H1 (cell line): Measurements from ENCODE around the gene TRAF3IP1. TPM values are rescaled to one million over a fixed set of nuclear protein-coding genes. Genes with fewer than 3 reads are reported as not detected.
A peak's percentile ranks its signal among the peaks of the same experiment; 100 is the strongest.

ENCODE experiments used
- CTCF ChIA-PET: fragments of 300-600 bp; sonication (Branson Sonifier 250); formaldehyde crosslinking; loops from one replicate; lab custom pipeline; 2021; ENCODE audit not compliant: partially characterized antibody; lab: Charles Lee
- POLR2A ChIA-PET: fragments of 300-600 bp; sonication (Branson Sonifier 250); formaldehyde crosslinking; loops from one replicate; lab custom pipeline; 2021; ENCODE audit warnings: inconsistent platforms; ENCODE audit not compliant: partially characterized antibody; lab: Charles Lee
- DNase-seq, 2 experiments: peaks; one replicate each; pipeline versions ENCODE4 v3.0.0 to v3.0.0-alpha.2; 2010 to 2022; ENCODE audit warnings: low spot score in 2 of 2, low read depth in 1 of 2, mixed read lengths in 1 of 2
- FAIRE-seq: peaks from 2 replicates; lab custom pipeline; 2011; peaks lifted over from hg19 to GRCh38; lab: Jason Lieb, UNC
- H2AFZ ChIP-seq: 2 replicates; pipeline ENCODE4 v1.8.1; 2012; ENCODE audit warnings: low read length, inconsistent platforms
- H2AK5ac ChIP-seq: 2 replicates; pipeline ENCODE4 v1.6.1; 2013; ENCODE audit warnings: low read depth, low read length
- H2BK120ac ChIP-seq: replicated peaks from 2 replicates; pipeline ENCODE3; 2013; ENCODE audit warnings: low read depth, low read length, inconsistent platforms
- H2BK12ac ChIP-seq: 2 replicates; pipeline ENCODE4 v1.6.1; 2013; ENCODE audit warnings: low read depth, low read length
- H2BK15ac ChIP-seq: 2 replicates; pipeline ENCODE4 v1.6.1; 2013; ENCODE audit warnings: low read length
- H2BK20ac ChIP-seq: 2 replicates; pipeline ENCODE4 v1.6.1; 2013; ENCODE audit warnings: low read length
- H2BK5ac ChIP-seq: 2 replicates; pipeline ENCODE4 v1.6.1; 2013; ENCODE audit warnings: low read depth, low read length
- H3K14ac ChIP-seq: 2 replicates; pipeline ENCODE4 v1.6.1; 2013; ENCODE audit warnings: inconsistent platforms; ENCODE audit not compliant: insufficient read length
- H3K18ac ChIP-seq: 2 replicates; pipeline ENCODE4 v1.6.1; 2013; ENCODE audit warnings: low read length; ENCODE audit errors: extremely low read depth
- H3K23ac ChIP-seq: 2 replicates; pipeline ENCODE4 v1.6.1; 2013; ENCODE audit warnings: inconsistent platforms; ENCODE audit not compliant: insufficient read length
- H3K23me2 ChIP-seq: 2 replicates; pipeline ENCODE4 v1.6.1; 2013; ENCODE audit warnings: low read depth, low read length
- H3K27ac ChIP-seq: 2 replicates; pipeline ENCODE4 v1.6.1; 2011; ENCODE audit warnings: low read depth, low read length, inconsistent platforms
- H3K27me3 ChIP-seq, 4 experiments: replicated peaks in 1 of 4; 1 replicate in 1 of 4; 2 replicates in 3 of 4; pipeline versions ENCODE4 v1.6.1 to v1.8.1; 2011 to 2013; ENCODE audit warnings: low read length in 3 of 4, mild to moderate bottlenecking in 3 of 4, inconsistent platforms in 2 of 4, mixed read lengths in 2 of 4, moderate library complexity in 1 of 4; ENCODE audit not compliant: control insufficient read depth in 3 of 4, insufficient read depth in 3 of 4; ENCODE audit errors: extremely low read depth in 1 of 4
- H3K36me3 ChIP-seq, 4 experiments: 2 replicates each; pipeline versions ENCODE4 v1.6.1 to v1.8.1; 2011 to 2013; ENCODE audit warnings: mild to moderate bottlenecking in 4 of 4, low read length in 3 of 4, moderate library complexity in 2 of 4, control low read depth in 1 of 4, inconsistent platforms in 1 of 4; ENCODE audit not compliant: insufficient read depth in 4 of 4, control insufficient read depth in 2 of 4
- H3K4ac ChIP-seq: replicated peaks from 2 replicates; pipeline ENCODE3; 2013; ENCODE audit warnings: low read length, low read depth, mixed read lengths, inconsistent platforms; ENCODE audit not compliant: insufficient read length
- H3K4me1 ChIP-seq, 4 experiments: replicated peaks in 1 of 4; 1 replicate in 1 of 4; 2 replicates in 3 of 4; pipeline versions ENCODE4 v1.6.1 to v1.8.1; 2011 to 2013; ENCODE audit warnings: low read length in 3 of 4, inconsistent platforms in 2 of 4, mixed read lengths in 1 of 4; ENCODE audit not compliant: insufficient read depth in 4 of 4, control insufficient read depth in 3 of 4
- H3K4me2 ChIP-seq, 2 experiments: 2 replicates each; pipeline versions ENCODE4 v1.6.1 to v1.8.1; 2011 to 2013; ENCODE audit warnings: low read depth in 2 of 2, low read length in 2 of 2, control low read depth in 1 of 2, inconsistent platforms in 1 of 2, mild to moderate bottlenecking in 1 of 2; ENCODE audit not compliant: insufficient read depth in 1 of 2
- H3K4me3 ChIP-seq, 4 experiments: fragments of 200-600, 300-600 bp in 1 of 4; sonication (generic), shearing (Covaris generic), sonication (Bioruptor Twin) in 1 of 4; 2 replicates each; pipeline versions ENCODE4 v1.5.1 to v1.8.1; 2011 to 2016; ENCODE audit warnings: low read length in 4 of 4, low read depth in 3 of 4, control low read depth in 2 of 4, inconsistent platforms in 2 of 4, mild to moderate bottlenecking in 2 of 4, mixed read lengths in 1 of 4, moderate library complexity in 1 of 4; ENCODE audit not compliant: insufficient read depth in 2 of 4; ENCODE audit errors: extremely low read depth in 1 of 4
- H3K56ac ChIP-seq: replicated peaks from 2 replicates; pipeline ENCODE3; 2013; ENCODE audit warnings: low read depth, mild to moderate bottlenecking, mixed read lengths, low read length, inconsistent platforms; ENCODE audit not compliant: insufficient read length
- H3K79me1 ChIP-seq: 2 replicates; pipeline ENCODE4 v1.6.1; 2013; ENCODE audit warnings: low read depth, low read length, control low read depth
- H3K79me2 ChIP-seq, 2 experiments: 2 replicates each; pipeline versions ENCODE4 v1.6.1 to v1.8.1; 2012 to 2013; ENCODE audit warnings: low read length in 2 of 2, mild to moderate bottlenecking in 2 of 2, inconsistent platforms in 1 of 2; ENCODE audit not compliant: insufficient read depth in 2 of 2, control insufficient read depth in 1 of 2
- H3K9ac ChIP-seq, 4 experiments: replicated peaks in 1 of 4; 1 replicate in 1 of 4; 2 replicates in 3 of 4; pipeline versions ENCODE4 v1.6.1 to v1.8.1; 2011 to 2013; ENCODE audit warnings: low read depth in 3 of 4, low read length in 3 of 4, control low read depth in 2 of 4, mild to moderate bottlenecking in 2 of 4, moderate library complexity in 2 of 4, inconsistent platforms in 1 of 4; ENCODE audit errors: extremely low read depth in 1 of 4
- H3K9me3 ChIP-seq, 2 experiments: 2 replicates each; pipeline versions ENCODE4 v1.6.1 to v1.8.1; 2012 to 2013; ENCODE audit warnings: mild to moderate bottlenecking in 2 of 2, moderate library complexity in 2 of 2, control low read depth in 1 of 2, inconsistent platforms in 1 of 2, low read depth in 1 of 2, low read length in 1 of 2, mixed read lengths in 1 of 2; ENCODE audit not compliant: insufficient read depth in 2 of 2
- H4K20me1 ChIP-seq, 2 experiments: replicated peaks in 1 of 2; 2 replicates each; pipeline versions ENCODE3 to v1.8.1; 2011 to 2013; ENCODE audit warnings: inconsistent platforms in 2 of 2, low read length in 2 of 2, mild to moderate bottlenecking in 1 of 2; ENCODE audit not compliant: insufficient read depth in 2 of 2, control insufficient read depth in 1 of 2
- H4K5ac ChIP-seq: 2 replicates; pipeline ENCODE4 v1.6.1; 2013; ENCODE audit warnings: low read length, low read depth, mixed read lengths, inconsistent platforms; ENCODE audit not compliant: insufficient read length
- H4K8ac ChIP-seq: 2 replicates; pipeline ENCODE4 v1.8.0; 2013; ENCODE audit warnings: mild to moderate bottlenecking, moderate library complexity, low read length, inconsistent platforms; ENCODE audit not compliant: insufficient read depth; ENCODE audit errors: extremely low read depth
- H4K91ac ChIP-seq: replicated peaks from 2 replicates; pipeline ENCODE3; 2013; ENCODE audit warnings: low read length, mixed read lengths, inconsistent platforms; ENCODE audit not compliant: insufficient read length
- BCL11A ChIP-seq, 2 experiments: IDR thresholded peaks; one replicate each; pipeline ENCODE4 v1.6.1; 2011; ENCODE audit warnings: low read depth in 2 of 2, low read length in 2 of 2, mild to moderate bottlenecking in 2 of 2
- BRCA1 ChIP-seq: IDR thresholded peaks from 2 replicates; pipeline ENCODE4 v1.6.1; 2012; ENCODE audit warnings: low read depth, low read length, improper control_type of control experiment
- CHD1 ChIP-seq: IDR thresholded peaks from 2 replicates; pipeline ENCODE4 v1.6.1; 2012; ENCODE audit warnings: low read depth, low read length, improper control_type of control experiment
- EGR1 ChIP-seq: IDR thresholded peaks from 2 replicates; pipeline ENCODE4 v1.6.1; 2011; ENCODE audit warnings: low read depth, low read length, borderline replicate concordance
- HDAC2 ChIP-seq, 2 experiments: fragments of 300-600 bp in 1 of 2; sonication (generic) in 1 of 2; IDR thresholded peaks; 2 replicates each; pipeline ENCODE4 v1.6.1; 2011 to 2012; ENCODE audit warnings: low read depth in 2 of 2, low read length in 2 of 2, mild to moderate bottlenecking in 2 of 2, moderate library complexity in 2 of 2, borderline replicate concordance in 1 of 2, inconsistent platforms in 1 of 2
- HDAC6 ChIP-seq: IDR thresholded peaks from one replicate; pipeline ENCODE4 v1.7.1; 2012; ENCODE audit warnings: low read depth, mild to moderate bottlenecking, inconsistent platforms, low read length, moderate library complexity
- KDM1A ChIP-seq: fragments of 200-600, 300-600 bp; sonication (generic); IDR thresholded peaks from 2 replicates; pipeline ENCODE4 v1.7.1; 2016; ENCODE audit warnings: mild to moderate bottlenecking, low read length, borderline replicate concordance
- KDM4A ChIP-seq: IDR thresholded peaks from one replicate; pipeline ENCODE4 v1.7.1; 2012; ENCODE audit warnings: low read depth, mild to moderate bottlenecking, moderate library complexity, low read length, inconsistent platforms; ENCODE audit not compliant: severe bottlenecking
- POU5F1 ChIP-seq: IDR thresholded peaks from 2 replicates; pipeline ENCODE4 v1.6.1; 2011; ENCODE audit warnings: low read depth, mild to moderate bottlenecking, low read length, moderate library complexity
- RAD21 ChIP-seq, 2 experiments: IDR thresholded peaks in 1 of 2; conservative IDR thresholded peaks in 1 of 2; 2 replicates each; pipeline ENCODE4 v1.6.1; 2011; ENCODE audit warnings: low read depth in 2 of 2, low read length in 2 of 2, improper control_type of control experiment in 1 of 2, inconsistent platforms in 1 of 2, mild to moderate bottlenecking in 1 of 2, moderate library complexity in 1 of 2
- RFX5 ChIP-seq: IDR thresholded peaks from 2 replicates; pipeline ENCODE4 v1.6.1; 2011; ENCODE audit warnings: low read depth, low read length, improper control_type of control experiment, borderline replicate concordance
- SAP30 ChIP-seq: fragments of 300-600 bp; sonication (generic); IDR thresholded peaks from 2 replicates; pipeline ENCODE4 v1.7.1; 2012; ENCODE audit warnings: low read length, moderate library complexity, mild to moderate bottlenecking, inconsistent platforms; ENCODE audit not compliant: insufficient read depth, insufficient replicate concordance
- TBP ChIP-seq: IDR thresholded peaks from 2 replicates; pipeline ENCODE4 v1.6.1; 2011; ENCODE audit warnings: low read depth, low read length, improper control_type of control experiment
- TEAD4 ChIP-seq: IDR thresholded peaks from 2 replicates; pipeline ENCODE4 v1.6.1; 2012; ENCODE audit warnings: low read depth, low read length, inconsistent platforms, mixed read lengths
- WGBS, 2 experiments: shearing (Covaris generic) in 1 of 2; methylation state at CpG; one replicate each; pipeline versions ENCODE4 v1.1.6 to v1.1.7; 2013 to 2015; ENCODE audit warnings: low lambda C conversion rate in 2 of 2, mixed read lengths in 2 of 2, inconsistent platforms in 1 of 2, low coverage in 1 of 2, missing lambda C conversion rate in 1 of 2; ENCODE audit not compliant: insufficient replicate concordance in 2 of 2, insufficient coverage in 1 of 2, insufficient read length in 1 of 2; ENCODE audit errors: extremely low coverage in 1 of 2, missing lambda C conversion rate in 1 of 2; 5-methylcytosine and 5-hydroxymethylcytosine counted together
- polyA plus RNA-seq, 7 experiments: library from polyadenylated mRNA; depleted of rRNA in 3 of 7; stranded (reverse) in 5 of 7; unstranded in 2 of 7; fragments of >200 nt in 5 of 7; fragments of 200-250 nt in 2 of 7; gene quantifications; 1 replicate in 5 of 7; 2 replicates in 1 of 7; 4 replicates in 1 of 7; pipeline versions ENCODE4 v1.2.1 to v1.2.3, GENCODE V29; 2011 to 2013; ENCODE audit warnings: missing spikeins in 2 of 7, mixed read lengths in 2 of 7
- total RNA-seq: library from RNA; stranded (reverse); fragmentation: NEBNext Ultra II Directional; extraction: Animal tissue kit (Norgen Biotek cat#: 25700); gene quantifications from 2 replicates; pipeline ENCODE4 v1.2.1, GENCODE V29; 2021

The TRAF3IP1 gene
- total and polyA plus RNA-seq, 2 of the 8 experiments (the other 6 are each of a cell fraction or from before 2014, with no cell fraction given): 2.3 to 17.5 TPM

- no peak overlapping the region for H3K23ac ChIP-seq
- no peak overlapping the region for H4K5ac ChIP-seq
- H3K4me2 ChIP-seq: no peak overlapping the region
- no peak overlapping the region for H2AFZ ChIP-seq
- peak overlapping the region; percentile 44; the same call in 1 of the 2 replicates for H2BK12ac ChIP-seq
- H2BK15ac ChIP-seq: no peak overlapping the region
- no peaks in the 10 kb centered on the region for H3K79me1 ChIP-seq
- H3K56ac ChIP-seq: no peak overlapping the region
- WGBS, 2 experiments: 94% methylated on average over 5 of the region's 5 CpGs; no CpG with 5 or more reads in 1 of the 2 experiments
- peak overlapping the region; percentile 13; the same call in 1 of the 2 replicates for H2BK20ac ChIP-seq
- POLR2A ChIA-PET: no interaction called here
- H3K27me3 ChIP-seq: no peaks in the 10 kb centered on the region
- no peak overlapping the region for H2BK120ac ChIP-seq
- H2AK5ac ChIP-seq: no peak overlapping the region
- FAIRE-seq (no peak), DNase-seq (no peak)
- H3K23me2 ChIP-seq: no peaks in the 10 kb centered on the region
- H3K18ac ChIP-seq: no peak overlapping the region
- H3K4me1 ChIP-seq: peaks cover 0 to 12% (median 10%) of the 10 kb centered on the region in 4 experiments; a peak in 6 of 7 replicates
- H3K9ac ChIP-seq: no peak overlapping the region
- no peak overlapping the region for H3K14ac ChIP-seq
- no peaks in the 10 kb centered on the region for H3K9me3 ChIP-seq
- no peak overlapping the region for H3K27ac ChIP-seq
- no peak overlapping the region for H2BK5ac ChIP-seq
- H3K36me3 ChIP-seq: no peaks in the 10 kb centered on the region
- CTCF ChIA-PET: interaction anchor here (0.9 to 2.0 kb wide), 5 partner anchors 12 to 48 kb away, joined by 3 to 9 read pairs (median 4); no protein-coding TSS in a partner anchor
- H3K4ac ChIP-seq: peak overlapping the region; percentile 45
- H4K20me1 ChIP-seq: no peaks in the 10 kb centered on the region
- peak overlapping the region; percentile 68 for H4K91ac ChIP-seq
- no peak overlapping the region for H4K8ac ChIP-seq
- no peak overlapping the region for H3K4me3 ChIP-seq
- no peaks in the 10 kb centered on the region for H3K79me2 ChIP-seq
- TF ChIP-seq KDM1A (no peak), POU5F1 (no peak), CHD1 (no peak), KDM4A (no peak), EGR1 (no peak), BRCA1 (no peak), SAP30 (no peak), HDAC2 (IDR thresholded peaks at IDR 0.05; ENCODE audit: borderline replicate concordance in 1 of 2, low read depth in 2 of 2, low read length in 2 of 2) (no peak), RAD21 (IDR thresholded peaks at IDR 0.05 in 1 of 2, conservative IDR thresholded peaks at IDR 0.05 in 1 of 2; ENCODE audit: low read depth in 2 of 2, low read length in 2 of 2) (no peak), HDAC6 (no peak), TBP (no peak), BCL11A (IDR thresholded peaks at IDR 0.05; ENCODE audit: low read depth in 2 of 2, low read length in 2 of 2) (no peak), RFX5 (no peak), TEAD4 (no peak)
These were observed 95.6 kb downstream of the TRAF3IP1 start for GRCh38 chr2:238415893-238416292.
